Spleen (tissue), 11 donors: ENCODE results near the gene TCF7L1. TPM values are rescaled to one million over a fixed set of nuclear protein-coding genes. Genes with fewer than 3 reads are reported as not detected.

Source experiments
- DNase-seq: peaks from one replicate; pipeline ENCODE4 v3.0.0-alpha.2; 2020
- H3K27ac ChIP-seq, 8 donors: fragments of 200-600 bp; sonication (generic) in 7 of 8; 1 replicate in 4 of 8; 2 replicates in 4 of 8; pipeline versions ENCODE4 v1.5.0 to v1.8.0; 2016 to 2021; ENCODE audit warnings: inconsistent platforms in 4 of 8, mild to moderate bottlenecking in 4 of 8, moderate library complexity in 1 of 8
- H3K27me3 ChIP-seq, 7 donors: fragments of 200-600 bp; sonication (generic) in 6 of 7; replicated peaks in 1 of 7; 1 replicate in 4 of 7; 2 replicates in 3 of 7; pipeline versions ENCODE4 v1.5.0 to v1.8.0; 2016 to 2021; ENCODE audit warnings: inconsistent platforms in 3 of 7, mild to moderate bottlenecking in 1 of 7
- H3K36me3 ChIP-seq, 6 donors: fragments of 200-600 bp; sonication (generic) in 5 of 6; 1 replicate in 4 of 6; 2 replicates in 2 of 6; pipeline versions ENCODE4 v1.5.0 to v1.8.0; 2016 to 2021; ENCODE audit warnings: inconsistent platforms in 2 of 6
- H3K4me1 ChIP-seq, 6 donors: fragments of 200-600 bp; sonication (generic) in 5 of 6; 1 replicate in 3 of 6; 2 replicates in 3 of 6; pipeline versions ENCODE4 v1.5.0 to v1.8.0; 2016 to 2021; ENCODE audit warnings: inconsistent platforms in 3 of 6
- H3K4me3 ChIP-seq, 8 donors: fragments of 200-600 bp; sonication (generic) in 7 of 8; 1 replicate in 4 of 8; 2 replicates in 4 of 8; pipeline versions ENCODE4 v1.5.0 to v1.8.0; 2016 to 2021; ENCODE audit warnings: inconsistent platforms in 4 of 8, mild to moderate bottlenecking in 4 of 8, moderate library complexity in 2 of 8
- H3K9me3 ChIP-seq, 8 donors: fragments of 200-600 bp; sonication (generic) in 7 of 8; 1 replicate in 4 of 8; 2 replicates in 4 of 8; pipeline versions ENCODE4 v1.5.0 to v1.8.0; 2016 to 2021; ENCODE audit warnings: inconsistent platforms in 4 of 8
- CTCF ChIP-seq, 11 experiments: fragments of 200-600 bp in 7 of 11; fragments of 450-650 bp in 4 of 11; sonication (generic) in 4 of 11; IDR thresholded peaks in 8 of 11; conservative IDR thresholded peaks in 3 of 11; 1 replicate in 7 of 11; 2 replicates in 4 of 11; pipeline versions ENCODE4 v1.4.0 to v1.8.0; 2016 to 2021; ENCODE audit warnings: antibody characterized with exemption in 11 of 11, inconsistent platforms in 4 of 11, mild to moderate bottlenecking in 1 of 11
- POLR2A ChIP-seq, 3 donors: fragments of 450-650 bp; IDR thresholded peaks; one replicate each; pipeline ENCODE4 v1.5.1; 2017; ENCODE audit warnings: antibody characterized with exemption in 3 of 3, mild to moderate bottlenecking in 1 of 3
- POLR2AphosphoS5 ChIP-seq, 3 donors: sonication (generic); formaldehyde crosslinking; IDR thresholded peaks; one replicate each; pipeline ENCODE4 v1.5.1; 2017; ENCODE audit warnings: antibody characterized with exemption in 3 of 3
- WGBS, 5 donors: extraction: QIAGEN DNeasy Blood & Tissue Kit in 3 of 5; methylation state at CpG; one replicate each; pipeline versions ENCODE4 v1.1.5 to v1.1.7; 2013 to 2018; 5-methylcytosine and 5-hydroxymethylcytosine counted together
- intact Hi-C: fragments of 100-400 bp; cut with DNase I; formaldehyde crosslinking; loops from one replicate; pipeline ENCODE4 v1.15.0; 2023; ENCODE audit warnings: low total_unique reads
- polyA plus RNA-seq, 3 donors: library from polyadenylated mRNA; stranded (reverse); fragments of 200-250 nt; gene quantifications; one replicate each; pipeline ENCODE4 v1.2.1, GENCODE V29; 2013
- total RNA-seq, 7 donors: library from RNA; depleted of rRNA in 3 of 7; stranded (reverse); fragments of >200 nt in 3 of 7; fragmentation: NEBNext Ultra II Directional in 4 of 7; extraction: Animal tissue kit (Norgen Biotek cat#: 25700) in 4 of 7; gene quantifications; one replicate each; pipeline versions ENCODE4 v1.1.0 to v1.2.1, GENCODE V29; 2016 to 2021
- donor health status: healthy with polysubstance abuse.
- donor health status: DM: no; HTN: no; CAD: no; lungs with moderate emphysema.
- donor health status: DM: no; HTN: no; CAD: no.
- donor health status: Bipolar disorder and iron deficiency.
- donor health status: healthy.
- donor health status: DM: no; HTN: no; CAD: no.
- donor health status: DM: yes; HTN: yes; CAD: no.

The TCF7L1 gene
- total and polyA plus RNA-seq, 10 donors, result 2.0 to 15.8 (median 6.4) TPM

DNA sequence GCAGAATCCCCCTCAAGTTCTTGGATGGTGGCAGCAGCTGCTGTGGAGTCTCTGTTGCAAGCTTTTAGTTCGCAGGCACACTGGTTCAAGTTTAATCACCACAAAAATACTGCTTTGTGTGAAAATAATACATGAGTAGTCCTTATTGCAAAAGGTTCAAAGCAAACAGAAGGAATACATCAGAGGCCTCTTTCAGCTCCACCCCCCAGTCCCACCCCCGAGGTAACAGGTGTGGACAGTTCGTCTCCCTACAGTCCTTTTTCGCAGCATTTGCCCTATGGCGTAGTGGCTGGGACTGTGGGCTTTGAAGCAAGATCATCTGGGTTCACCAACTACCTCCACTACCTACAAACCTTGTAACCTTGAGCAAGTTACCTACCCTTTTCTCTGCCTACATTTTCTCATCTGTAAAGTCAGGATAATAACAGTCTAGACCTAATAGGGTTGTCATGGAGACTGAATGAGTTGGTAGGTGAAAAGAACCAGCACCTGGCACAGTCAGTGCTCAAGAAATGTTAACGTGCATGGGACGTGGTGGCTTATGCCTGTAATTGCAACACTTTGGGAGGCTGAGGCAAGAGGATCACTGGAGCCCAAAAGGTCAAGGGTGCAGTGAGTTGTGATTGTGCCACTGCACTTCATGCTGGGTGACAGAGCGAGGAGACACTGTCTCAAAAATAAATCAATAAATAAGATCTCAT, 61.7 kb downstream of the TCF7L1 start:
- H3K36me3 ChIP-seq, result no peaks in the 10 kb centered on the region
- no peak overlapping the region for H3K27ac ChIP-seq
- intact Hi-C loops, result no loop called here
- no peak overlapping the region for H3K4me3 ChIP-seq
- H3K9me3 ChIP-seq, result no peaks in the 10 kb centered on the region
- no peaks in the 10 kb centered on the region for H3K4me1 ChIP-seq
- TF ChIP-seq POLR2AphosphoS5 (IDR thresholded peaks at IDR 0.05), result no peak
- no peak for TF ChIP-seq CTCF (IDR thresholded peaks at IDR 0.05 in 8 of 11, conservative IDR thresholded peaks at IDR 0.05 in 3 of 11)
- TF ChIP-seq POLR2A (IDR thresholded peaks at IDR 0.05), result no peak
- no peak for DNase-seq
- 75 to 91% (median 78%) methylated on average over 8 of the region's 8 CpGs for WGBS, 5 donors
- H3K27me3 ChIP-seq, result peaks cover 0 to 7% (median 0%) of the 10 kb centered on the region in 7 donors

- Histone ChIP-seq H3K36me3 (no peaks in the 10 kb centered on the region), H3K4me1 (no peaks in the 10 kb centered on the region), H3K27me3 (peaks cover 0 to 6% (median 0%) of the 10 kb centered on the region in 7 donors), H3K9me3 (no peaks in the 10 kb centered on the region), H3K27ac (no peak overlapping the region), H3K4me3 (no peak overlapping the region)
- WGBS, 5 donors, result 69 to 92% (median 86%) methylated on average over 5 of the region's 5 CpGs
- TF ChIP-seq POLR2A (IDR thresholded peaks at IDR 0.05) (no peak), POLR2AphosphoS5 (IDR thresholded peaks at IDR 0.05) (no peak)
- intact Hi-C loops, result no loop called here
- no peak for DNase-seq
These were observed 62.8 kb downstream of the TCF7L1 start for GRCh38 chr2:85195956-85196355.

DNA sequence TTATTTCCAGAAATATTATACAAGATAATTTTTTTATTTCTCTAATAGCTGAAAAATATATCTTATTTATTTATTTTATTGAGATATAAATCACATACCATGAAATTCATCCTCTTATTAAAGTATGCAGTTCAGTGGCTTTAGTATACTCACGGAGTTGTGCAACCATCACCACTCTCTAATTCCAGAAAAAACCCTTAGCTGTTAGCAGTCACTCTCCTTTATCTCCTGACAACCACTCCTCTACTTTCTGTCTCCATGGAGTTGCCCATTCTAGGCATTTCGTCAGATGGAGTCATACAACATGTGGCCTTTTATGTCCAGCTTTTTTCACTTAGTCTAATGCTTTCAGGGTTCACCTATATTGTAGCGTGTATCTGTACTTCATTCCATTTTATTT, 66.5 kb downstream of the TCF7L1 start:
- WGBS, 5 donors, result 71 to 90% (median 84%) methylated on average over 3 of the region's 3 CpGs
- TF ChIP-seq POLR2AphosphoS5 (IDR thresholded peaks at IDR 0.05) (no peak), POLR2A (IDR thresholded peaks at IDR 0.05) (no peak), CTCF (IDR thresholded peaks at IDR 0.05 in 8 of 11, conservative IDR thresholded peaks at IDR 0.05 in 3 of 11) (no peak)
- intact Hi-C loops, result no loop called here
- DNase-seq, result no peak
- Histone ChIP-seq H3K27ac (no peak overlapping the region), H3K36me3 (no peaks in the 10 kb centered on the region), H3K9me3 (no peaks in the 10 kb centered on the region), H3K4me1 (no peaks in the 10 kb centered on the region), H3K4me3 (no peak overlapping the region), H3K27me3 (no peaks in the 10 kb centered on the region)

DNA sequence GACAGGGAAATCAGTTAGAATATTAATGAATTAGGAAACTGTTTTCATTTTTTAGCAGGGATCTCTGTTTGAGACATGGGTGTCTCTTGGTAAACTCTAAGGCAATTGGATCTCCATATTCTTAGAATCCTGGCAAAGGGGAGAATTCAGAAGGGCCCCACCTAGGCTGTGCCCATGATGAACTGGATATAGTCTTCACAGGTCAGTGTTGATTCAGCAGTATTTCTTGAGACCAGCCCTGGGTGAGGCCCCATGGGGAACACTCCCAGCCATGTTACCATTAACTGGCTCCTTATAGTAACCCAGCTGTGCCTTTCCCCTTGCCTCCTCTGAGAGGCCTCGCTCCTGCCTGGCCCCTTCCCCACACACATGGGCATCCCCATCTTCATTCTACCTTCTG, 76.7 kb downstream of the TCF7L1 start:
- intact Hi-C loops, result no loop called here
- H3K9me3 ChIP-seq, result no peaks in the 10 kb centered on the region
- WGBS, 5 donors, result 82 to 100% (median 91%) methylated on average over 1 of the region's 1 CpG
- no peak overlapping the region for H3K27ac ChIP-seq
- DNase-seq, result no peak
- TF ChIP-seq POLR2AphosphoS5 (IDR thresholded peaks at IDR 0.05) (no peak), POLR2A (IDR thresholded peaks at IDR 0.05) (no peak), CTCF (IDR thresholded peaks at IDR 0.05 in 8 of 11, conservative IDR thresholded peaks at IDR 0.05 in 3 of 11) (no peak)
- H3K4me1 ChIP-seq, result no peaks in the 10 kb centered on the region
- no peak overlapping the region for H3K4me3 ChIP-seq
- H3K27me3 ChIP-seq, result peaks cover 0 to 17% (median 0%) of the 10 kb centered on the region in 7 donors
- H3K36me3 ChIP-seq, result no peaks in the 10 kb centered on the region
